K562 (cell line): ENCODE measurements around the gene MED15. TPM values are rescaled to one million over a fixed set of nuclear protein-coding genes. Genes with fewer than 3 reads are reported as not detected.
A peak's percentile ranks its signal among the peaks of the same experiment; 100 is the strongest.

Source experiments
- ATAC-seq: fragments of 200-7000 bp; cut with Tn5 transposase; 3 replicates; pipeline ENCODE4 v1.9.1; 2020; ENCODE audit warnings: moderate library complexity
- BruUV-seq: library from RNA; stranded (reverse); fragments of 400-500 nt; replicated peaks from 2 replicates; lab custom pipeline; 2021; lab: Mats Ljungman, UMichigan
- CTCF ChIA-PET: fragments of 300-600 bp; formaldehyde crosslinking; extraction: SDS; loops from one replicate; lab custom pipeline; 2021; ENCODE audit warnings: low intra/inter-chr PET ratio; lab: Yijun Ruan, JAX
- POLR2A ChIA-PET: fragments of 300-600, 350-650 bp; sonication (Branson Sonifier 250); formaldehyde crosslinking; extraction: SDS; loops from one replicate; lab custom pipeline; 2021; ENCODE audit warnings: antibody characterized with exemption, inconsistent platforms; lab: Yijun Ruan, JAX
- DNase-seq, 4 experiments: peaks; one replicate each; pipeline versions ENCODE4 v3.0.0 to v3.0.0-alpha.2; 2011 to 2018; ENCODE audit warnings: low spot score in 3 of 4, mixed read lengths in 3 of 4; ENCODE audit errors: extremely low read depth in 1 of 4
- FAIRE-seq: peaks from 2 replicates; lab custom pipeline; 2011; peaks lifted over from hg19 to GRCh38; lab: Jason Lieb, UNC
- H2AFZ ChIP-seq: 2 replicates; pipeline ENCODE4 v1.6.0; 2011; ENCODE audit warnings: low read depth, low read length, control low read depth, inconsistent platforms
- H3K27ac ChIP-seq: fragments of 200-600 bp; 3 replicates; pipeline ENCODE4 v1.8.0; 2011; ENCODE audit warnings: low read depth, mild to moderate bottlenecking, control low read depth, inconsistent platforms, low read length, moderate library complexity, mixed read lengths; ENCODE audit errors: extremely low read depth
- H3K27me3 ChIP-seq, 2 experiments: fragments of 300-600 bp in 1 of 2; 2 replicates in 1 of 2; 3 replicates in 1 of 2; pipeline versions ENCODE4 v1.6.0 to v1.8.0; 2011; ENCODE audit warnings: inconsistent platforms in 2 of 2, low read length in 2 of 2, mild to moderate bottlenecking in 1 of 2, mixed read lengths in 1 of 2, moderate library complexity in 1 of 2; ENCODE audit not compliant: control insufficient read depth in 2 of 2, insufficient read depth in 2 of 2
- H3K36me3 ChIP-seq: fragments of 300-600 bp; 3 replicates; pipeline ENCODE4 v1.8.0; 2011; ENCODE audit warnings: mild to moderate bottlenecking, low read length, inconsistent platforms; ENCODE audit not compliant: control insufficient read depth, insufficient read depth
- H3K4me1 ChIP-seq, 2 experiments: fragments of 200-600 bp in 1 of 2; replicated peaks in 1 of 2; 2 replicates in 1 of 2; 3 replicates in 1 of 2; pipeline versions ENCODE4 v1.5.1 to v1.8.0; 2011; ENCODE audit warnings: inconsistent platforms in 2 of 2, low read length in 2 of 2, mild to moderate bottlenecking in 1 of 2, mixed read lengths in 1 of 2, moderate library complexity in 1 of 2; ENCODE audit not compliant: control insufficient read depth in 2 of 2, insufficient read depth in 2 of 2
- H3K4me2 ChIP-seq: 2 replicates; pipeline ENCODE4 v1.6.1; 2011; ENCODE audit warnings: low read length, control low read depth, inconsistent platforms, mixed read lengths; ENCODE audit not compliant: insufficient read depth
- H3K4me3 ChIP-seq: fragments of 200-600 bp; sonication (generic), shearing (Covaris generic); 2 replicates; pipeline ENCODE4 v1.5.1; 2016; ENCODE audit warnings: control low read depth, inconsistent platforms
- H3K79me2 ChIP-seq: fragments of 200-600 bp; 3 replicates; pipeline ENCODE4 v1.8.0; 2011; ENCODE audit warnings: low read length, inconsistent platforms; ENCODE audit not compliant: control insufficient read depth, insufficient read depth
- H3K9ac ChIP-seq, 2 experiments: 2 replicates each; pipeline versions ENCODE4 v1.6.0 to v1.6.1; 2011; ENCODE audit warnings: low read depth in 2 of 2, low read length in 2 of 2, control low read depth in 1 of 2, inconsistent platforms in 1 of 2, mild to moderate bottlenecking in 1 of 2, mixed read lengths in 1 of 2; ENCODE audit not compliant: insufficient read depth in 1 of 2
- H3K9me1 ChIP-seq: one replicate; pipeline ENCODE4 v1.6.0; 2011; ENCODE audit warnings: inconsistent platforms, mild to moderate bottlenecking, low read length, moderate library complexity; ENCODE audit not compliant: control insufficient read depth, insufficient read depth
- H3K9me3 ChIP-seq: replicated peaks from 2 replicates; pipeline ENCODE4 v1.5.1; 2011; ENCODE audit warnings: low read depth, low read length, inconsistent platforms; ENCODE audit not compliant: control insufficient read depth, insufficient read depth
- H4K20me1 ChIP-seq: replicated peaks from 2 replicates; pipeline ENCODE4 v1.6.1; 2011; ENCODE audit warnings: low read length, inconsistent platforms, mixed read lengths; ENCODE audit not compliant: control insufficient read depth, insufficient read depth
- CAMTA2 ChIP-seq: fragments of 250-450 bp; sonication (Bioruptor Pico); conservative IDR thresholded peaks from 2 replicates; pipeline ENCODE4 v1.5.1; 2022
- CBX1 ChIP-seq: sonication (generic); IDR thresholded peaks from 2 replicates; pipeline ENCODE4 v1.6.1; 2016; ENCODE audit warnings: antibody characterized with exemption, low read depth, mild to moderate bottlenecking
- MYC ChIP-seq, 2 experiments: fragments of 250-450 bp in 1 of 2; sonication (Bioruptor Pico) in 1 of 2; IDR thresholded peaks; 2 replicates each; pipeline versions ENCODE4 v1.5.1 to v1.6.1; 2012 to 2021; ENCODE audit warnings: low read depth in 2 of 2, borderline replicate concordance in 1 of 2, improper control_type of control experiment in 1 of 2, low read length in 1 of 2, mild to moderate bottlenecking in 1 of 2, moderate library complexity in 1 of 2
- NR2C2 ChIP-seq, 2 experiments: fragments of 200-800 bp in 1 of 2; sonication (Bioruptor generic) in 1 of 2; sonication (generic) in 1 of 2; formaldehyde crosslinking in 1 of 2; IDR thresholded peaks; 2 replicates each; pipeline versions ENCODE4 v1.6.1 to v1.8.0; 2016 to 2022; ENCODE audit warnings: mild to moderate bottlenecking in 1 of 2, missing compliant biosample characterization in 1 of 2, missing genetic modification characterization in 1 of 2, missing genetic modification reagents in 1 of 2
- POLR2AphosphoS5 ChIP-seq: IDR thresholded peaks from 2 replicates; pipeline ENCODE4 v1.6.1; 2011; ENCODE audit warnings: mild to moderate bottlenecking, low read depth, low read length, moderate library complexity; ENCODE audit not compliant: control insufficient read depth, insufficient read depth
- SETDB1 ChIP-seq: IDR thresholded peaks from one replicate; pipeline ENCODE4 v1.6.1; 2012; ENCODE audit warnings: low read length, control low read depth, inconsistent platforms
- SOX6 ChIP-seq: fragments of 450-650 bp; IDR thresholded peaks from 2 replicates; pipeline ENCODE4 v1.6.1; 2014; ENCODE audit warnings: mild to moderate bottlenecking
- SREBF1 ChIP-seq: fragments of 150-350 bp; IDR thresholded peaks from 2 replicates; pipeline ENCODE4 v1.6.1; 2014; ENCODE audit warnings: antibody characterized with exemption, low read depth, low read length, borderline replicate concordance
- TOE1 ChIP-seq, 2 experiments: fragments of 450-650 bp in 1 of 2; sonication (generic) in 1 of 2; formaldehyde crosslinking in 1 of 2; IDR thresholded peaks; 2 replicates each; pipeline versions ENCODE4 v1.7.1 to v1.8.0; 2016 to 2022; ENCODE audit warnings: borderline replicate concordance in 2 of 2, mild to moderate bottlenecking in 2 of 2, antibody characterized with exemption in 1 of 2, inconsistent platforms in 1 of 2, low read depth in 1 of 2, missing genetic modification reagents in 1 of 2, moderate library complexity in 1 of 2
- ZBTB26 ChIP-seq: fragments of 450-650 bp; formaldehyde crosslinking; IDR thresholded peaks from 2 replicates; pipeline ENCODE4 v1.4.0; 2022; ENCODE audit warnings: missing genetic modification characterization
- ZNF561 ChIP-seq: fragments of 450-650 bp; formaldehyde crosslinking; conservative IDR thresholded peaks from 2 replicates; pipeline ENCODE4 v1.4.0; 2020; ENCODE audit warnings: mild to moderate bottlenecking, moderate library complexity
- ZNF764 ChIP-seq: fragments of 250-450 bp; sonication (Bioruptor Pico); IDR thresholded peaks from 2 replicates; pipeline ENCODE4 v1.4.0; 2020; ENCODE audit warnings: low read depth, mild to moderate bottlenecking, moderate library complexity
- WGBS: fragments of 100-300 bp; shearing (Covaris generic); methylation state at CpG from one replicate; pipeline ENCODE4 v1.1.6; 2016; ENCODE audit warnings: low coverage, mixed read lengths; ENCODE audit not compliant: insufficient coverage; ENCODE audit errors: missing lambda C conversion rate; 5-methylcytosine and 5-hydroxymethylcytosine counted together
- in situ Hi-C: fragments of 300-500 bp; cut with MboI; formaldehyde crosslinking; loops from 4 replicates; pipeline ENCODE4 v1.15.0; 2018; ENCODE audit warnings: inconsistent platforms, mixed read lengths
- intact Hi-C: fragments of 100-400 bp; cut with micrococcal nuclease; formaldehyde crosslinking; loops from 2 replicates; pipeline ENCODE4 v1.14.2; 2022
- polyA plus RNA-seq, 8 experiments: library from polyadenylated mRNA; depleted of rRNA in 4 of 8; stranded (reverse) in 5 of 8; unstranded in 3 of 8; fragments of >200 nt; fragmentation: Nextera tagmentation in 2 of 8; fragmentation: Illumina TruSeq in 1 of 8; extraction: Ambion mirVana in 2 of 8; extraction: Trizol in 1 of 8; gene quantifications; 2 replicates each; pipeline versions ENCODE4 v1.2.1 to v1.2.3, GENCODE V29; 2011 to 2014; ENCODE audit warnings: inconsistent platforms in 1 of 8, missing spikeins in 1 of 8
- total RNA-seq, 7 experiments: library from RNA; depleted of rRNA in 6 of 7; stranded (reverse); fragments of >200 nt in 6 of 7; fragmentation: Illumina TruSeq in 2 of 7; extraction: Trizol in 2 of 7; gene quantifications; 2 replicates each; pipeline versions ENCODE4 v1.2.1 to v1.2.3, GENCODE V29; 2011 to 2021; ENCODE audit warnings: low replicate concordance in 1 of 7

The MED15 gene
- total and polyA plus RNA-seq, 9 of the 15 experiments (the other 6 are each of a cell fraction or from before 2014, with no cell fraction given), result 4.0 to 271 (median 60.1) TPM

GRCh38 chr22:20600137-20600673, 92.8 kb downstream of the MED15 start:
- intact Hi-C loops (no loop called here), in situ Hi-C loops (loop anchor here (25.0 kb wide), 1 partner anchor 537 kb away; no protein-coding TSS in a partner anchor)
- ChIA-PET POLR2A (interaction anchor here (0.6 to 8.2 kb wide), 8 partner anchors 9 to 276 kb away, joined by 3 to 96 read pairs (median 4); no protein-coding TSS in a partner anchor), CTCF (no interaction called here)
- FAIRE-seq (no peak), ATAC-seq (no peak), DNase-seq (peak in 1 of 4 experiments; percentile 59)
- Histone ChIP-seq H3K27ac (no peak overlapping the region), H3K4me2 (no peak overlapping the region), H3K27me3 (peaks cover 52 to 67% of the 10 kb centered on the region in 2 experiments), H3K4me3 (no peak overlapping the region), H2AFZ (no peak overlapping the region), H3K9me3 (no peaks in the 10 kb centered on the region), H4K20me1 (peaks cover 27% of the 10 kb centered on the region), H3K36me3 (no peaks in the 10 kb centered on the region), H3K79me2 (no peaks in the 10 kb centered on the region), H3K9me1 (peaks cover 5% of the 10 kb centered on the region), H3K9ac (no peak overlapping the region), H3K4me1 (peaks cover 0 to 15% of the 10 kb centered on the region in 2 experiments; a peak in 2 of 5 replicates)
- 3% methylated on average over 8 of the region's 8 CpGs for WGBS
- BruUV-seq, result no TSS peak
- no peak for TF ChIP-seq CAMTA2
- no peak for TF ChIP-seq TOE1 (IDR thresholded peaks at IDR 0.05; ENCODE audit: borderline replicate concordance)
- TF ChIP-seq TOE1 (CRISPR knock-in tag; IDR thresholded peaks at IDR 0.05; ENCODE audit: borderline replicate concordance, low read depth), result 0 out of 2 replicates have a peak, but pooled peaks have one; percentile 17
- TF ChIP-seq NR2C2 (CRISPR knock-in tag; IDR thresholded peaks at IDR 0.05), result 0 out of 2 replicates have a peak, but pooled peaks have one; percentile 34
- no peak for TF ChIP-seq NR2C2 (tag; IDR thresholded peaks at IDR 0.05)
- no peak for TF ChIP-seq MYC (IDR thresholded peaks at IDR 0.05; ENCODE audit: low read depth, low read length)
- 0 out of 2 replicates have a peak, but pooled peaks have one; percentile 4 for TF ChIP-seq MYC (CRISPR knock-in tag; IDR thresholded peaks at IDR 0.05; ENCODE audit: borderline replicate concordance, low read depth)
- no peak for TF ChIP-seq SOX6
- TF ChIP-seq POLR2AphosphoS5, result no peak
- 0 out of 2 replicates have a peak, but pooled peaks have one; percentile 22 for TF ChIP-seq CBX1
- TF ChIP-seq SREBF1, result no peak
- no peak for TF ChIP-seq ZNF764 (CRISPR knock-in tag)
- peak; percentile 73 for TF ChIP-seq ZBTB26 (CRISPR knock-in tag)
- TF ChIP-seq SETDB1, result peak; percentile 74
- 0 out of 2 replicates have a peak, but pooled peaks have one; percentile 38 for TF ChIP-seq ZNF561
